ENCODE results near the gene GPR171.

- TF ChIP-seq POLR2A (IDR thresholded peaks at IDR 0.05) (no peak), CTCF (IDR thresholded peaks at IDR 0.05 in 8 of 11, conservative IDR thresholded peaks at IDR 0.05 in 3 of 11) (no peak), POLR2AphosphoS5 (IDR thresholded peaks at IDR 0.05) (no peak)
These were observed 24.3 kb upstream of the GPR171 start for GRCh38 chr3:151227266-151227806.

All from spleen (tissue), 7 donors.